GM21447 (cell line): ENCODE measurements around the gene ARID1B.

Source experiments
- ATAC-seq: cut with Tn5 transposase; IDR thresholded peaks from one replicate; pipeline ENCODE4 v1.9.1; 2021; ENCODE audit not compliant: unreplicated experiment

ARID1B gene

GRCh38 chr6:157218371-157219198 lies 441.4 kb downstream of the ARID1B start:
- no peak for ATAC-seq

DNA sequence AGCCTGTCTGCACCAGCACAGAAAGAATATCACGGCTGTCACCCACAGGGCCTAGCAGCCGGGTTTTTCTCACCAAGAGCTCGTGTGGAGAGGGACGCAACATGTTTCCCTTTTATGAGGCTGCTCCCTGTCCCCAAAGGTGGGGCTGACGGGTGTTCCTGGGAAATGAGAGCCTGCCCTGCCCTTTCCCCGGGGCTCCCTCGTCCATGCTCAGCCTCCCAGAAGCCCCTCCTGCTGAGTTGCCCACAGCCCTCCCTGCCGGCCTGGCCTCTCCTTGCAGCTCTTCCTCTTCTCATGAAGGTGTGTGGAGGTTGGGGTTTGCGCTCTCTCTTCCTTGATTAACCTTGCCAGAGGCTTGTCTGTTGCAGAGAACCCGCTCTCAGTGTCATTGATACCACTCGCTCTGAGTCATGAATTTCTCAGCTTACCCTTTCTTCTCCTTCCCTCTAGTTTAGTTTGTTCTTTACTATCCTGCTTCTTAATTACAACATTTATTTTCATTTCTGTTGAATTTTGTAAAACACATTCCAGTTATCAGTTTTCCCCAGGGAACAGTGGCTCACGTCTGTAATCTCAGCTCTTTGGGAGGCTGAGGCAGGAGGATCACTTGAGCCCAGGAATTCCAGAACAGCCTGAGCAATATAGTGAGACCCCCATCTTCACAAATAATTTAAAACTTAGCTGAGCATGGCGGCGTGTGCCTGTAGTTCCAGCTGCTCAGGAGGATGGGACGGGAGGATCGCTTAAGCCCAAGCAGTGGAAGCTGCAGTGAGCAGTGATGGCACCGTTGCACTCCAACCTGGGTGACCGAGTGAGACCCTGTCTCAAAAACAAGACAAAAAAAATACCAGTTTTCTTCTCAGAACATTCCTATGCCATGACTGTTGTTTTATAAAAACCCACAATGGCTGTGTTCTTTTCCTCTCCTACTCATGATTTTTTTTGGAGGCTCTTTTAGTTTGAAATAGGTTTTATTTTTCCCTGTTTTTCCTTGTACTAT lies 442.3 kb downstream of the ARID1B start:
- no peak for ATAC-seq

GRCh38 chr6:157220485-157220884 lies 443.3 kb downstream of the ARID1B start:
- no peak for ATAC-seq

- ATAC-seq, result peak; percentile 45
Measured at GRCh38 chr6:157221049-157221816, 444.1 kb downstream of the ARID1B start.

- no peak for ATAC-seq
Measured at GRCh38 chr6:157221817-157222175, 444.6 kb downstream of the ARID1B start.

DNA sequence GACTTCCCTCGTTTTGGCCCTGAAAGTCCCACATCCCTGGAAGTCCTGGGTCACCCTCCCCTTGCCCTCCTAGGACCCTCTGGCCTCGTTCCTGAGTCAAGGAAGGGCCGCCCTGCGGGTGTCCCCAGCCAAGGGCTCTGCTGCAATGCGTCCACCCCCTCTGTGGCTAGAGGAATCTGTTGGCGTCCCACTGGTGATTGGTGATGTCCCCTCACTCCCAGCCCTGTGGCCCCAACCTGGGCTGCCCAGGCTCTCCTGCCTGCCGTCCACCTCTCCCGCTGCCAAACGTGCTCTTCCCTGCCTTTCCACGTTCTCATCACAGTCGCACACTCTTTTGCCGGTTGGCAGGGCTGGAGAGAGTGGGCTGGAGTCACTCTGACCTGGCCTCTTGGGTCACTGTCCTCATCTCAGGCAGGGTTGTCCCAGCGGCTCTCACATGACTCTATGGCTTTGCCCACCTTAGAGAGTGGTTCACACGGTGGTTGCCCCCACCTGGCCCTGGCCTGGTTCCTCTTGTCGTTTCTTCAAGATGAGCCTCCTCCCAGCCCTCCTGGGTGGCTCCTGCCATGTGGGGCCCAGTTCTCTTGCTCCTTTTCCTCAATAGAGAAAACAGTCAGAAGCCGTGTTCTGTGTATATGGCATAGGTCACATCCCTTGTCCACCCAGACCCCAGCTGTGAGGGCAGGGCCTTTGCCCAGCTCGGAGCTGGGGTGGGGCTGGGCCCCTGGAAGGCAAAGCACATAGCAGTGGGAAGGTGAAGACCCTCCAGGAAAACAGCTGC lies 445.2 kb downstream of the ARID1B start:
- no peak for ATAC-seq

DNA sequence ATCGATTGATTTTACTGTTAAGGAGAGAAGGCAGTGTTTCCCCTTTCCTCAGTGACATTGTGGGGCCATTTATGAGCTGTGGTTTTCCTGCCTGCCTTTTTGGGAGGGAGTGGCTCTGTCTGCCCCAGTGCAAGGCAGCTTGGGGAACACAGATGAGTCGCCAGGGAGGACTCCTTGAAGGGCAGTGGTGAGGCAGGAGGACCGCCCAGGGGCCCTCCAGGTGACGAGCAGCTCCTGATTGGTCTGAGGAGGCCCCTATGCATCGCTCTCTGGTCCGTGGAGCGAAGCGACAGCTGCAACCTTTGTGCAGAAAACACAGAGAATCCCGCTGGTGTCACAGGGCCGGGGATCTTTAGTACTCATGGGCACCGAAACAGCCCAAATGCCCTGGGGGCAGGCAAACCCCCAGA lies 445.8 kb downstream of the ARID1B start:
- no peak for ATAC-seq

DNA sequence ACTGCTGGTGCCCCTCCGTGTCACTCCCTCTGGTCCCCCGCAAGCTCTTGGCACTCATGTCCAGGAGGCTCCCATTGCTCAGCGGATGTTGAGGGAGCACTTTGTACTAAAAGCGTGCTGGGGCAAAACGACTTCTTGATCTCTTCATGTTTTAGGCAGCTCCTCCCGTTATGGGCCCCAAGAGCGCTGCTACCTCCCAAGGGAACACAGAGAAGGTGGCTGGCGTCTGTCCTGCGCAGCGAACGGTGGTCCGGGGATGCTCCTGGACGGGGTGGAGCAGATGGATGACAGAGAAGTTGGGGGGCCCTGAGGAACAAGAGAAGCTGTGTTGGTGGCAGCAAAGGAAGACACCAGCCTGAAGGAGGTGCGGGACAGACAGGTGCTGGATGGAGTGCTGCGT lies 446.3 kb downstream of the ARID1B start:
- no peak for ATAC-seq

- ATAC-seq, result no peak
Measured at GRCh38 chr6:157224178-157224950, 447.2 kb downstream of the ARID1B start.

DNA sequence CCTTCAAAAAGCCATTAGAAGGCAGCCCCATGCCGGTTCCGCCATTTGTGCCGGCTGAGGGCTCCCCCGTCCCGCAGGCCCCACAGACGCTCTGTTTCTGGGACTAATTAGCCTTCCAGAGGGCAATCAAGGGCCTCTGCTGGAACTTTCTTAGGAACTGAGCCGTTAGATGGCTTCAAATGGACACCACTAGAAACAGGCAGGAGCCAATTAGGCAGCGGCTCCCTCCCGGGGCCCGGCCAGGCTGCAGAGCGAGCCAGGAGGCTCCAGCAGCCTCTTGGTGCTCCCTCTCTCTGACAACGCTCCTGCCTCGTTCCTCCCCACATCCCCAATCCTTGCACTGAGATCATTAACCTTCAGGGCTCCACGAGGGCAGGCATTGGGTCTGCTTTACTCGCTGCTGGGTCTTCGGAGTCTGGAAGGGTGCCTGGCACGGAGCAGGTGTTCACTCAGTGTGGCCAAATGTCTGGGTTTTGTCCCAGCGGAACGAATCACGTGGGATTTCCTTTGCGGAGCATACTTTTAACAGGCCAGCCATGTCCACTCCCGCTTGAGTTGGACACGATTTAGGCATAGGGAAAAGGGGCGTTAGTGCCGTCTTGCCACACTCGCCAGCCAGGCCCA lies 447.9 kb downstream of the ARID1B start:
- no peak for ATAC-seq

DNA sequence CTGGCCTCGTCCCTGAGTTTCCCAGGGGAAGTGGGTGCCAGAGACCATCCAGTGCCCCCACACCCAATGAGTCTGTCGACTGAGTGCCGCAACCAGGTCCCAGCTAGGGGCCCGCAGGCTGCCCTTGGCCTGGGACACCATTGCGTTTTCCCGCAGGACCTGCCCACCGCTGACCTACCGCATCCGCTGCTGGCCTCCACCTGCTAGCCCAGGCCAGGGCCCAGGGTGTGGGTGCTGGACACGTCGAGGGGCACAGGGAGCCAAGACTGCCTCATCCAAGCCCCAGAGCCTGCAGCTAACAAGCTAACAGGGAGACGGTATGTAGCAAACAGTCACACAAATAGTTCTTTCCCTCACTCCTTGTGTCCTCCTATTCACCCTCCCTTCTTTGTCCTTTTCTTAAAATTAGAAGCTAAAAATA lies 448.4 kb downstream of the ARID1B start:
- no peak for ATAC-seq

DNA sequence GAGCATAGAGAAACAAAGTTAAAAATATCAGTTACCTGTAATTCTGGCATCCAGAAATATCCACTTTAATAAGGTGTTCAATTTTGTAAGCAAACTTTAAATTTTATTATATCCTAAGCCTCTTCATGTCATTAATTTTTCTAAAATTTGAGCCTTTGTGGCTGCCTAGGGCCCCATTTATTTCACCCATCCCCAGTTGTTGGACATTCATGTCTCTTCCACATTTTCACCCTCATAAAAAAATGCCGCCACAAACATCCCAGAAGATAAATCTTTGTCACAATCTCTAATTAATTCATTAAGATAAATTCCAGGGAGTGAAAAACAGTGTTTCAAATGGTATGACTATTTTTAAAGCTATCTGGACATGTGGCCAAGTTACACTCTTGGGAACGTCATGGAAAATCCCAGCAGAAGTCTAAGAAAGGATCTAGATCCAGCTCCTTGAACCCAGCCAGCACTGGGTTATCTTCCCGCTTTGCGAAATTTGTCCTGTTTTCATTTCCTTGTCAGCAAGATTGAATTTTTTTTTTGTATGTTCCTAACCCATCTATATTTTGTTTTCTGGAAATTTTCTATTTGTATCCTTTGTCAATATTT lies 448.9 kb downstream of the ARID1B start:
- no peak for ATAC-seq

DNA sequence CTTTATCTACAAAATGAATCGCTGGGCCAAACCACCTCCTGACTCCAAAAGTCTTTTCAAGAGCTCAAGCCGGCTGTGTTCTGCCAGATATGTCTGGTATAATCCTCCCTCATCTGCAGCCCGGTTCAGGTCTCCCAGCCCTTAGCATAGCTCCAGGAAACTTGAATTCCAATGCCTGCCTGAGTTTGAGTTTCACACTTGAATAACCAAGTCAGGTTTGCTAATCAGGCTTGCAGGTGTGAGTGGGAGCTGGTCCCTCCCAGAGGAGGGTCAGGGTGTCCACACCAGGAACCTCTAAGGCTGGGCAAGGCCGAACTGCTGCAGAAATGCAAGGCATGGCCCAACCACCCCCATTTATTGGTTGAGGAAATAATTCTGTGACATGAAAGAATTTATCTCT lies 449.6 kb downstream of the ARID1B start:
- ATAC-seq, result no peak

DNA sequence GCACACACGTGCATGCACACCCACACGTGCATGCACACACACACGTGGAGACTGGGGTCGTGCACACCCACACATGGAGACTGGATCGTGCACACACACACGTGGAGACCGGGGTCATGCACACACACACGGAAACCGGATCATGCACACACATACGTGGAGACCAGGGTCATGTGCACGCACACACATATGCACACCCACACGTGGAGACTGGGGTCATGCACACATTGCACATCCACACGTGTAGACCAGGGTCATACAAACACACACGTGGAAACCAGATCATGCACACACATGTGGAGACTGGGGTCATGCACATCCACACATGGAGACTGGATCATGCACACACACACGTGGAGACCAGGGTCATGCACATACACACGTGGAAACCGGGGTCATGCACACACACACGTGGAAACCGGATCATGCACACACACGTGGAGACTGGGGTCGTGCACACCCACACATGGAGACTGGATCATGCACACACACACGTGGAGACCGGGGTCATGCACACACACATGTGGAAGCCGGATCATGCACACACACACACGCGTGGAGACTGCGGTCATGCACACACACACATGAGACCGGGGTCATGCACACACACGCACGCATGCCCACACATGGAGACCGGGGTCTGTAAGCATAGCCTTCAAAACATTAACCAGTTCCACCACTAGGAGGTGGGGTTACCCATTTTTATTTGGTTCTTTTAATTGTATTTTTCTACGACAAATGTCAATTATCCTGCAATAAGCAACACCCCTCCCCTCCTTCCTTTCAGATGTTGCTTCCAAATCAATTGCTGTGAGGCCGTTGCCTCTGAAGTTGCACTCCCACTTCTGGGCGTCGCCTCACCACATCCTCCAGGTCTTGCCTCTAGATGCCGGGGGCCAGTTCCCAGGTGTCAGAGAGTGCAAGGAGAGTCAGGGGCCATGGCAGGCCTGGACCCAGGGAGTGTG lies 450.3 kb downstream of the ARID1B start:
- no peak for ATAC-seq

DNA sequence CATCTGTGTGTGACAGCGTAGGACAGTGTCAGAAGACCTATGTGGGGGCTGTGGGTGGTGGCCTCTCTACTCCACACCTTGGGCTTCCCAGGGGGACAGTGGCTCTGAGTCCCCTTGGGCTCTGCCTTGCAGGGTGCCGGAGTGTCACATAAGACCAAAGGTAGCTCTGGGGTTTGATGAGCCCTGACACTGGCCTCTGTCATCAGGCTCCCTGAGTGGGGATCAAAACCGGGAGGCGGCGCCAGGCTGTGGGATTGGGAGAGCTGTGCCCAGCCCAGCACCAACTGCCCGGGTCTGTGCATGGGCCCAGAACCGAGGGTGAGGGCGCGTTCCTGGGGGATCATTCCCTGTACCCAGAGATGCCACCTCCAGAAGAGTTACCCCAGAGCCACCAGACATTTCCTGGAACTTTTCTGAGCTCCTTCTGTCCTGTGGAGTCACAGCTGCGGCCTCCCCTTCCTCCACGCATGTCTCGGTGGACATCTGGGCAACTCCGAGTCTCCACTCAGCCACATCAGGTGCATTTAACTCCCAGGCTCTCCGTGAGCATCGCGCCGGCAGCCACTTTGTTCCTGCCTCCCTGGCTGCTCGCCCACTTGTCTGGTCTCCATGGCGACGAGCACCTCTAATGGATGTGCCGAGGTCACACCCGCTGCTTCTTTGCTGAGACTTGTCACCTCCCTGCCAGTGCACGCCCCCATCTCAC lies 451.4 kb downstream of the ARID1B start:
- ATAC-seq, result no peak

GRCh38 chr6:157229132-157229618 lies 452.0 kb downstream of the ARID1B start:
- ATAC-seq, result no peak

GRCh38 chr6:157229713-157230112 lies 452.5 kb downstream of the ARID1B start:
- no peak for ATAC-seq
